ENCODE results near the gene UGP2.

The UGP2 gene

DNA sequence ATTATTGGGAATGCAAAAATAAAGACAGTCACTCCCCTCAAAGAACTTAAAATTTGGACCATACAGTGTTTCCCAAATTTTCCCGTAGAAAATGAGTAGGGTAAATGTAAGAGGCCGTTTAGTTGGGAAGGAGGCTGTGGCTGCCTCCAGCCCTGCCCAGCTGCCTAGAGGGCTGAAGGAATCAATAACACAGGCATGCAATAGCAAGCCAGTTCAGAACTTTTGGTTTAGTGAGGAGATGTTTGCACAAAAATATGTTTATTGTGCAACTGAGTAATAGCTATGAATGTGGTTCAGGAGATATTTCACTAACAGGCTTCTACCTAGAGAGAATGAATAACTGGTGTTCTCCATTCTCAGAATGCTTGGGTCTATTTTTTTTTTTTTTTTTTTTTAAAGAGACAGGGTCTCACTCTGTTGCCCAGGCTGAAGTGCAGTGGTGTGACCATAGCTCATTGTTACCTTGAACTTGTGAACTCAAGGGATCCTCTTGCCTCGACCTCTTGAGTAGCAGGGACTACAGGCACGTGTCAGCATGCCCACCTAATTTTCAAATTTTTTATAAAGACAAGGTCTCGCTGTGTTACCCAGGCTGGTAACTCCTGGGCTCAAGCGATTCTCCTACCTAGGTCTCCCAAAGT is 23.6 kb downstream of the UGP2 start:
- no peak for DNase-seq (ENCODE audit: low read depth in 2 of 2)

DNA sequence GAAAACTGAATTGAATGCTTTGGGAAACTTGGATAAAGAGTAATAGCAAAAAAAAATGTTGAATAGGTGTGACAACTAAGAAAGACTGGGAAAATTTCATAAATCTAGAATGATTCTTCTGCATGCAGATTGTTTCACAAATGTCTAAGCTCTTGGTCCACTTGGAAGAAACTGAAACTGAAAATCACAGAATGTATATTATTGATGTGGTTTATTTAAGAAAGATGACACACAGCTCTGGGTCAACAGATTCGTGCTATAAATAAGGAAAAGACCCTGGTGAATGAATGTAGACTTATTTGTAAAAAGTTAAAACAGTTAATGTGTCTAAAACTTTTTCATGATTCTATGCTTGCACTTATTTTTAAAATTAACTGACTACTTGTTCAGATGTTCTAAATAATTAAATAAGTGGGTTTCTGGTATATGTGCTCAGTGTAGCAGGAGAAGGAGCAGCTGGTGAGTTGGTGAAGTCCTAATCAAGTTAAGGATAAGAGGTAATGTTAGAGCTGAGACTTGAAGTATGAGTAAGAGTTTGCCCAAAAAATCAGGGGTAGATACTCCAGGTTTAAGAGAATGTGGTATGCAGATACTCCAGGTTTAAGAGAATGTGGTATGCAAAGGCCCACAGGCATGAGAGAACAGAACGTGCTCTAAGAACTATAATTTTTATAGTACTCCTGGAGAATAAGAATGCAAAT is 24.5 kb downstream of the UGP2 start:
- DNase-seq (ENCODE audit: low read depth in 2 of 2) = no peak

- no peak for DNase-seq (ENCODE audit: low read depth in 2 of 2)
These were observed 29.0 kb downstream of the UGP2 start for GRCh38 chr2:63870679-63871078.

DNA sequence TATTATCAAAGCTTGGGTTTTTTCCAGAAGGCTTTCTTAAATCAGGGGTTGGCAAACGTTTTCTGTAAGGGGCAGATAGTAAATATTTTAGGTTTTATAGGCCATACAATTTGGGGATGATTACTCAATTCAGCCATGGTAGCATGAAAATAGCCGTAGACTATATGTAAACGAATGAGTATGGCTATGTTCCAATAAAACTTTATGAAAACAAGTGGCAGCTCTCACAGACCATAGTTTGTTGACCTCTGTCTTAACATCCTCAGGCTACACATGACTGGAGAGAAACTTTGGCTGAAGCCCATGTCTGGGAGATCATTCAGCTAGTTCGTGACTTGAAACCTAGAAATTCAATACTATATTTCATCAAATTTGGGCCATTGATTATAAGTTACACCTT is 30.2 kb downstream of the UGP2 start:
- no peak for DNase-seq (ENCODE audit: low read depth in 2 of 2)

DNA sequence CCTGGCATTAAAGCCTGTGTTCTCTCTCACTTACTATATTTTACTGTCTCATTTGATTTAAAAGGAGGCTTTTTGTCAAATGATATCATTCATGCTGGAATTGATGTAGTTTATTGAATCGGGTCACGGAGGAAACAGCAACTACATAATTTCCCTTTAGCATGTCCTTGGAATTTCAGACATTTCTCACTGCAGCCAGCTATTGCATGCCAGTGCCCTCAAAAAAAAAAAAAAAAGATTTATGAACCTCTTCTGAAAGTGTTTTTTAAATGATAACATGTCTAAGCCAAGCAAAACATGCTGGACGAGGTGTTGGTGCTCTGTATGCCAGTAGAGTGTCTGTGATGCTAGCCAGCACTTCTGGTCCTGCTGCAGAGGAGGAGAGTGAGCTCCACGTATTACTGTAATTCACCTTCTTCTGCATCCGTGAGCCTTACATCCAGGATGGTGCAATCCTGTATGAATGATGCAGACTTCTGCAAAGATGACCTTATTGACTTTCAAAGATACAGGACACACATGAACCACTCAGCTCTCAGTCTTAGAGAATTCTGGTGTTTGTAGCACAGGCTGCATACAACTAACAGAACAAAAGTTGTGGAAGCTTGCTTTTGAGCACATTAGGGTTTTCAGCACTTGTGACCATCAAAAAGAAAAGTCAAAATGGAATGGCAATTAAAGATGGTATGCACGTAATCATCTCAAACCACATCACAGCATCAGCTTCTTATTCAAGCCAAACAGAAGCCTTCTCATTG is 31.1 kb downstream of the UGP2 start:
- DNase-seq (ENCODE audit: low read depth in 2 of 2) = no peak

DNA sequence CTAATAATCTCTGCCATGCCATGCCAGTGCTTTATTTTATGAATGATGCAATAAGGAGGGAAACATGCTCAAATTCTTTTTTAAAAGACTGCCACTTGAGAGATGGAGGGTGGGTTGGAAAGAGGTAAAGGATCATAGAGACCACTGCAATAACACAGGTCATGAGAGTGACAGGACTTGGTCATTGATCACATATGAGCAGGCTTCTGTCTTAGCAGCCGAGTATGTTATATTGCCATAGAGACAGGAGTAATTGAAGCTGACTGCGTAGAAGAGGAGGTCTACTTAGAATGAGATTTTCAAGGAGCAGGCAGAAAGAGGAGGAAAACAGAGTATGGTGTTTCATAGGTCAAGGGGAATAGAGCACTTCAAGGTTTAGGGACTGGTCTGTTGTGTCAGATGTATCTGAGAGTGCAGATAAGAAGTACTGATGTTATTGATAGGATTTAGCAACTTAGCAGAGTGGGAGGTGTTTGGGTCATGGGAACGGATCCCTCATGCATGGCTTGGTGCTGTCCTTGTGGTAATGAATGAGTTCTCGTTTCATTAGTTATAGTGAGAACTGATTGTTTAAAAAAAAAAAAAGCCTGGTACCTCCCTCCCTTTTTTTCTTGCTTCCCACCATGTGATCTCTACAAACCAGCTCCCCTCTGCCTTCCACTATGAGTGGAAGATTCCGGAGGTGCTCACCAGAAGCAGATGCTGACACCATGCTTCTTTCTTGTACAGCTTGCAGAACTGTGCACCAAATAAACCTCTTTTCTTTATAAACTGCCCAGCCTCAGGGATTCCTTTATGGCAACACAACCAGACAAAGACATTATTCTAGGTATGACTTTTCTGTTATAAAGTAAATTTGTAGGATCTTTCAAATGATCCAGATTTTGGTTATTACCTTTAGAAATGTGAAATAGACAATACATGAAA is 32.8 kb downstream of the UGP2 start:
- DNase-seq (ENCODE audit: low read depth in 2 of 2) = no peak

- DNase-seq (ENCODE audit: low read depth in 2 of 2) = no peak
These were observed 33.4 kb downstream of the UGP2 start for GRCh38 chr2:63875131-63875527.

DNA sequence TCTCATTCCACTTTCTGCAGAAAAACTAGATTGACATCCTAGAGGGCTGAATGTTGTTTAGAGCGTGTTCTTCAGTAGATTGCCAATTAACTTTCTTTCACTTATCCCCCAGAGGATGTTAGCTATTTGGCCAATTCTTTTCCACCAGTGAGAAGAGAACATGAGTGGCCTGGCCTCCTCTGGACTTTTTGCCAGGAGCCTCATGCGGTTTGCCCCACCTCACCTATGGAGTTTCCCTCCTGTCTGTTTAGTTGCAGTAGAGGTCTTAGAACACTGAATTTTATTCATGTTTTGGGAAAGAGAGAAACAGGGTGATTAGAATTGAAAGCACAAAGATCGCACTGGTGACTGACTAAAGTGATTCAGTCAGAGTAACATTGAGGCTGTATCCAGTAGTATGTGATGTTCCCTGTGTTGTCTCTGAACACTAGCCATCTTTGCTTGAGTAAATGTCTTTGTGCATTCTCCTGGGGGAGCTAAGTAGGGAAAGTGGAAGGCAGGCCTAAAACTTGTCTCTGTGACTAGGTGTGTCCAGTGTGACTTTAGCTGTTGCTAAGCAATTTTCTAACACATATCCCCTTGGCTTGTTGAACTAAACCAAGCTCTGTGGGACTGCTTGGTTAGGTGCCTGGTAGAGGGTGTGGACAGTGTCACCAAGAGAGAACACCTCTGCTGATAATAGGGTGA is 34.0 kb downstream of the UGP2 start:
- no peak for DNase-seq (ENCODE audit: low read depth in 2 of 2)

DNA sequence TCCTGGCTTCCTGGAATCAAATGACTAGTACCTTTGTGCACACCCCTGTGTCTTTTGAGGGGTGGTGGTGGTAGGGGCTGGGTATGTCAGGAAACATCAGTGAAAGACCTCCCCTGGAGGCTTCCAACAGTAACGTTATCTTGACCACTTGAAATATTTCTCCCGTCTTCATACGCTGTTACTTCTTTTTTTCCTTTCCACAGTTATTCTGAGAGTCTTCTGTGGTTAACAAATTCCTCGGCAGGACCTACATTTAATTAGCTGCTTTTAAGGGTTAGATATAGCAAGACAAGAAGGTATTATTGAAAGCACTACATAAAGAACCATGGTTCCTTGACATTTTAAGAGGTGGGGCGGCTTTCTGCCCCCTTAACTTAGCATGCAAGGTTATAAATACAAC is 34.6 kb downstream of the UGP2 start:
- DNase-seq (ENCODE audit: low read depth in 2 of 2) = no peak

- DNase-seq (ENCODE audit: low read depth in 2 of 2) = no peak
These were observed 36.8 kb downstream of the UGP2 start for GRCh38 chr2:63878486-63878885.

DNA sequence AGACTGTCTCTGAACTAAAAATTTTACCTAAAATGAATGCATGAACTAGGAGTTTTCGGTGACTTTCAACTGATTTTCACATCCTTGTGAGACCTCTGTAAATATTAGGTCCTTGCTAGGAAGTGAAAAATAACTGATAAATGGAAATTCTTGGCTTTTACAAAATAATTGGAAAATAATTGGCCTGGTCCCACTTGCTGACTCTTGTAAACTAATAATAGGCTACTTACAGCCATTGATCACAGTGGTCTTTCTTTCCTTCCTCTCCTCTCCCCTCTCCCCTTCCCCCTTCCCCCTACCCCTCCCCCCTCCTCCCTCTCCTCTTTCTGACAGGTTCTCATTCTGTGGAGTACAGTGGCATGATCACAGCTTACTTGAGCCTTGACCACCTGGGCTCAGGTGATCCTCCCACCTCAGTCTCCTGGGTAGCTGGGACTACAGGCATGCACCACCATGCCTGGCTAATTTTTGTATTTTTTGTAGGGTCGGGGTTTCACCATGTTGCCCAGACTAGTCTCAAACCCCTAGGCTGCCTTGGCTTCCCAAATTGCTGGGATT is 38.3 kb downstream of the UGP2 start:
- DNase-seq (ENCODE audit: low read depth in 2 of 2) = no peak

DNA sequence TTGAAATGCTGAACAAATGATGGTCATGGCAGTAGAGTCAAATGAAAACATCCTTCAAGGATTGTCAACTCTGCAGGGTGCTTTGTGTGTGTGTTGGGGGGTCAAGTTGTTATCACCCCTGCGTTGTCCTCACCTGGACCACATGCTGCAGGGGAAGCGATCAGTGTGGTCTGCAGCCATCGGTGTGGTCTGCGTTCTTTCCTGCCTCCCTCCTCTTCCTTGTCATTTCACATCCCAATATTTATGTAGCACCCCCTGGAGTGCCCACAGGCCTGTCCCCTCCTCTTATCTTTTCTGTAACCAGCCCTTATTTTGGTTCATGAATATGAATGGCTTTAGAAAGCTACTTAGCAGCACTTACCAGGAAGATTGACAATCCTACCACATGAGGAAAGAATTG is 38.9 kb downstream of the UGP2 start:
- DNase-seq (ENCODE audit: low read depth in 2 of 2) = no peak

DNA sequence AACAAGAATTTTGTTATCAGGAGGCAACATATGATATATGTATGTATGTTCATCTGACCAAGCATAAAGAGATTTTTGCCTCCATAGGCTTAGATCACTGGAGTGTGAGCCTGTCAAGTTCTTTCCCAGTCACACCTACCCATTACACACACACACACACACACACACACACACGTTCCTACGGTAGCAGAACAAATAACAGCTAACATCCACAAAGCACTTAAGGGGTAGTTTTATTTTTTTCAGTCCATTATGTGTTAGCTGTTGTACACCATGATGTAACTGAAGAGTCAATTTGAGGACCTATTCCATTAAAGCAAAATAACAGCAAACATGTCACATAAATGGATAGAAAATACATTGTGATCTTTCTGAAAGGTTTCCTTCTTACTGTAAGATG is 39.5 kb downstream of the UGP2 start:
- no peak for DNase-seq (ENCODE audit: low read depth in 2 of 2)

DNA sequence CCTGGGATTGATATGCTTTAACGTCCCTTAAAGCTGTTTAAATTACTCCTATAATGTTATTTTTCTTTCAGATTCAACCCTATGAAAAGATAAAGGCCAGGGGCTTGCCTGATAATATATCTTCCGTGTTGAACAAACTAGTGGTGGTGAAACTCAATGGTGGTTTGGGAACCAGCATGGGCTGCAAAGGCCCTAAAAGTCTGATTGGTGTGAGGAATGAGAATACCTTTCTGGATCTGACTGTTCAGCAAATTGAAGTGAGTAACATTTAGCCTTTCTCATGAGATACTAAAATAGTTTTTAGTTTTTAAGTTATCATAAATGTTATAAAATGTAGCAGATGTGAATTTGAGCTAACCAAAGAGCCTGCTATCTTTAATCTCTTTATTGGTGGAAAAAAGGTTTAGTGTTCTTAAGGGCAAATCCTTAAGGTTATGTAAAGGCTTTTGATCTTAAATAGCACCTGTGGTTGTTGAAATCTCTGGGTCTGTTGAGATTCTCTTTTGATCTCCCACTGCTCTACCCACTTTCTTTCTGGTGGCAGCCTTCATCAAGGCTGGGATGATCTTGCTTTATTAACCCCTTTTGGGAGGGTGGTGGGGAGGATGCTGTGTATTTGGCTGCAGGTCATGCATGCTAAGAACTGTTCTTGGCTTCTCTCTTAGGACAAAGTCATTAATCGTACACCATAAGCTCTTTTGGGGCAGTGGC is 40.9 kb downstream of the UGP2 start:
- no peak for DNase-seq (ENCODE audit: low read depth in 2 of 2)

- DNase-seq (ENCODE audit: low read depth in 2 of 2) = no peak
These were observed 44.7 kb downstream of the UGP2 start for GRCh38 chr2:63886445-63886844.

DNA sequence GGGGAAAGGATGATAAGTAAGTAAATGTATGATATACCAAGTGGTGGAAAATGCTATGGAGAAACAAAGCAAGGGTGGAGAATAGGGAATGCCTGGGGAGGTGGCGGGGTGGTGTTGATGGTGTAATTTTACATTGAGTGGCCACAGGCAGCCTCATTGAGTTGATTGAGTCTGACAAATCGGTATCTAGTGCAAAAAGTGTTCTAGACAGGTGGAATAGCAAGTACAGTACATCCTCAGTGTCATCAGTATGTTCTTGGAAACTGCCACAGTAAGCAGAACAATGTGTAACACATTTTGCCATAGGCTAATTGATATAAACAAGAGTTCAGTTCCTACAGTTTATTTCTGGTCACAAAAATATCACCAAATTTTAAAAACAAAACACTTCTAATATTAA is 46.4 kb downstream of the UGP2 start:
- DNase-seq (ENCODE audit: low read depth in 2 of 2) = no peak

- peak; percentile 10 for DNase-seq (ENCODE audit: low read depth in 2 of 2)
These were observed 47.0 kb downstream of the UGP2 start for GRCh38 chr2:63888490-63889402.

DNA sequence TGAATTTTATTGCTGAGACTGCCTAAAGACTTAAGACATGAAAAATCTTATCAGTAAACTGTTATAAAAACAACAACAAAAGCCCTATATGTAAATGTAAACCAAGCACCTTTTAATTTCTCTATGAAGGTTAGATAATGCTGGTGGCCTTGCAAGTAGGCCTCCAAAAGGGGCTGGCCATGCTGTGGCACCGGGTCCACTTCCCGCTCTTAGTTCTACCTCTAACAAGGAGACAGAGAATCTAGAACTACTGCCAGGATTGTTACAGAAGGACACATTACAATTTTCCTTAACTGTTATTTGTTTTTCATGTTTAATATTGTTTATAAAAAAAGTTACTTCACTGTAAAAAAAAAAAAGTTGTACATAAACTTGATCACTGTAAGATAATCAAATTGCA is 49.0 kb downstream of the UGP2 start:
- no peak for DNase-seq (ENCODE audit: low read depth in 2 of 2)

- no peak for DNase-seq (ENCODE audit: low read depth in 2 of 2)
These were observed 49.9 kb downstream of the UGP2 start for GRCh38 chr2:63891488-63892030.
